SH-SY5Y (cell line): ENCODE results near the gene ARL6IP6.

Experiments
- GATA2 ChIP-seq: IDR thresholded peaks from 2 replicates; pipeline ENCODE4 v1.6.1; 2011; ENCODE audit warnings: mild to moderate bottlenecking, low read depth, low read length
- GATA3 ChIP-seq: IDR thresholded peaks from 2 replicates; pipeline ENCODE4 v1.6.1; 2011; ENCODE audit warnings: low read depth, mild to moderate bottlenecking, low read length, moderate library complexity

The ARL6IP6 gene

DNA sequence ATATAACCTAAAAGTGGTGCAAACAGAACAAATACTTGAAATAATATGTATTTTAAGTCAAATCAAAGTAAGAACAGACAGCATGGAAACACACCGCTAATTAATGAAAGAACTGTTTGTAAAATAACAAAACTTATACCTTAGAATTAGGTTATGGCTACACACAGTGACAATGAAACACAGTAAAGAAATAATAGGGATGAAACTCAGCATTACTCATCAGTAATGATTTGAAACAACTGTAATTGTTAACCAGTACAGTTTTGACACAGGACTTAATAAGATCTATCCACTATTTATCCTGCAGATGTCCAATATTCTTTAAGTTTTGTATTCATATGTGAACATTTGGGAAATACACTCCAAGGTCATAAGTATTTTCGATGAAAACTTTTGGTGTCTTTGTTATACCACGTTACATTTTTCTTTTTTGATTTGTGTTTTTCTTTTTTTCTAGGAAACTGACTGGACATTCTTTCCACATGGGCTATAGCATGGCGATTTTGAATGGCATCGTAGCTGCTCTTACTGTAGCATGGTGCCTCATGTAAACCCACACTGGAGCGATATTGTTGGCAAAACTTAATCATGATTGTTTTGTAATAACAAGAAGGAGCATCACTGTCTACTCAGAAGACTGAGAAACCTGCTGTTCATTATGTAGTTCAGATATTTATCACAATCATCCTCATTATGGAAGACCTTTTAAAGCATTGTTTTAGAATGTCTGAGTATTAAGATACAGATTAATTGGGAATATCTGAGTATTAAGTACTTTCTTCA is 41.1 kb downstream of the ARL6IP6 start:
- TF ChIP-seq GATA3 (no peak), GATA2 (no peak)

DNA sequence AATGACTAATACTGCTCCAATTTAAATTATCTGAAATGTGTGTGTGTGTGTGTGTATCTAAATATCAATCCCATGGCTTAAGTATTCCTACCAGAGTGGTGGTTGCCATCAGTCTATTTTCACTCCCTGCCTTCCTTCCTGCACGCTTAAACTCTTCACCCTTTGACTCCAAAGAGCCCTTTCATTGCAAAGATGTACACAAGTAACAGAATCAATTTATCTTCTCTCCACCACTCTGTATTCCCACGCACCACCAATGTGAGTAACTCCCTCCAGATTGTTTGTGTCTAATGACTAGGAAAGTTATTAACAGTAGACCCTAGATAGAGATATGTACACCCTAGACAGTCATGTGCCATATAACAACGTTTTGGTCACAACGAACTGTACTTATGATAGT is 42.8 kb downstream of the ARL6IP6 start:
- TF ChIP-seq GATA3 = no peak
- no peak for TF ChIP-seq GATA2

DNA sequence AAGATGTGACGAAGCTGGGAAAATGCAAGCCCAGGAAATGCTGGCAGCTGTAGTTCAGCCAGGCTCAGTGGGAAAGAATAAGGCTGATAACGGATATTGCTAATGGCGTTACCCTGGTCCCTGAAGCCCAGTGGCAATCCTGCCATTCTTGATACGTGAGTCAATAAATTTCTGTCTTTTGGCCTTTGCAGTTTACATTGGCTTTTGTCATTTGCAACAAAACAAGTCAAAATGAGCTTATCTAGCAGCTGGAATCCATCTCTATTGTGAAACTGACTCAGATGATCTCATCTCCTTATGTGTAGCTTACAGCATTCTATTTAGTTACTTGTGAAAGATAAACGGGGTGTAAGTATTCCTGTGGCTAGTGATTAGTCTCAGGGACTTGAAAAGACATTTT is 43.8 kb downstream of the ARL6IP6 start:
- TF ChIP-seq GATA2 (no peak), GATA3 (no peak)

DNA sequence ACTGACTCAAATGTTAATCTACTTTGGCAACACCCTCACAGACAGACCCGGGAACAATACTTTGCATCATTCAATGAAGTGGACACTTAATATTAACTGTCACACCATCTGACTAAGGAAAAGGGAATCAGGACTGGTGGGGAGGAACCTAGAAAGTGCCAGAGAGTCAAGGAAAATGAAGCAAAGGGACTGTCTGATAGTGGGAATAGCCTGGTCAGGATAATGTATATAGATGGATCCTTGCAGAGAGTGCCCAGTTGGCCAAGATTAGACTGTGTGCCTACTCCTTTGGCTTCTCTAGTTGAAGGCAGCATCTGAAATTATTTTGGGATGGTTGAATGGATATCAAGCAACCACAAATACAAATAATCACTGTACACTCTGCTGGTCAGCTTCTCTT is 45.2 kb downstream of the ARL6IP6 start:
- TF ChIP-seq GATA2 (no peak), GATA3 (no peak)

DNA sequence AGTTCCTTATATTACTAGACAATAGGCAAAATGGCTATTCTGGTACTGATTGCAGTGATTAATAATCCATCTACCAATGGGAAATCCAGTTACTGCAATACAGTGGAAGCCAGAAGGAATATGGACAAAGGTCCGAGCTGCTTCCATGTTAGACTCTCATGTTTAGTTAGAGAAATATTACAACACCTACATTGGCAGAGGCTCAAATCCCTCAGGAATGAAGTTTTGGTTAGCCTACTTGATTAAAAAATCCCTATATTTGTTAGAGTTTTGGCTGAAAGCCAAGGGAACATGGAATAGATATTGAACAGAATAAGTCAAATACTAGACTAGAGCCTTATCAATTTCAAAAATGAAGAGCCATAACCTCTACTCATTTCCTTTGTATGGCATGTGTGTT is 48.5 kb downstream of the ARL6IP6 start:
- TF ChIP-seq GATA2 (no peak), GATA3 (no peak)

DNA sequence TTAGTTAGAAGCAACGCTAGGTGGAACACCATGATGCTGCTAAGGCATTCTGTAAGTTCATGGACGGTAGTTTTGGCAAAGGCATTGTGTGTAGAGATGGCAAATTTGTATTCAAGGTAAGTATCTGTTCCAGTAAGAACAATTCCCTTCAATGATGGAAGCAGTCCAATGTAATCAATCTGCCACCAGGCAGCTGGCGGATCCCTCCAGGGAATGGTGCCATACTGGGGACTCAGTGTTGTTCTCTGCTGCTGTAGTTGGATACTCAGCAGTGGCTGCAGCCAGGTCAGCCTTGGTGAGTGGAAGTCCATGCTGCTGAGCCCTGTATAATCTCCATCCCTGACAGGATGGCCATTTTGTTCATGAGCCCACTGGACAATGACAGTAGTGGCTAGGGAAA is 62.8 kb downstream of the ARL6IP6 start:
- TF ChIP-seq GATA3 (no peak), GATA2 (no peak)

DNA sequence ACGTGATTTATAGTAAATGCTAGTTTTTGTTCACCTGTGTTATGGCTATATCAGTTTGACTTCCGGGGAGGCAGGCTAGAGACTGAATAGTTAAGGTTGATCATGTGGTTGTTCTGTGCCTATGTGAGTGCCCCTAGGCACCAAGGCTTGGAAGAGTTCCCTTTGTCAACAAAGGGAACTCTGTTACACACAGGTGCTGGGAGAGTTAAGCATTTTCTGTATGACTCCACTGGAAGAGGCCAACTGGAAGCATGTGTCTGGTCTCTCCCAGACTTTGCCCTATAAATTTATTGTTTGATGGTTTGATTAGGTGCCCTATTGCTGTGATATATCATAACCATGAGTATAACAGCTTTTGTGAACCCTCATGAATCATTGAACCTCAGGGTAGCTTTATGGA is 63.8 kb downstream of the ARL6IP6 start:
- TF ChIP-seq GATA2 (no peak), GATA3 (no peak)

DNA sequence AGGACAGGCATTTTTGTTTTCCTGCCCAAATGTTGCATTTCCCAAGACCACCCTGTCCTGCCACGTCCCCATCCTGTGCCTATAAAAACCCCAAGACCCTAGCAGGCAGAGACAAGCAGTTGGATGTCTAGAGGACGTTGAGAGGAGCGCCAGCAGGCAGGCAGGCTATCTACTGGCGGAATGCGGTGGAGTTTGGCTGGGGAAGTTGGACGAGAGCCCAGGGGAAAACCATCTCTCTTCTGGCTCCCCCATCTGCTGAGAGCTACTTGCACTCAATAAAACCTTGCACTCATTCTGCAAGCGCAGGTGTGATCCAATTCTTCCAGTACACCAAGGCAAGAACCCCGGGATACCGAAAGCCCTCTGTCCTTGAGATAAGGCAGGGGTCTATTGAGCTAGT is 72.5 kb downstream of the ARL6IP6 start:
- TF ChIP-seq GATA3 = no peak
- no peak for TF ChIP-seq GATA2

DNA sequence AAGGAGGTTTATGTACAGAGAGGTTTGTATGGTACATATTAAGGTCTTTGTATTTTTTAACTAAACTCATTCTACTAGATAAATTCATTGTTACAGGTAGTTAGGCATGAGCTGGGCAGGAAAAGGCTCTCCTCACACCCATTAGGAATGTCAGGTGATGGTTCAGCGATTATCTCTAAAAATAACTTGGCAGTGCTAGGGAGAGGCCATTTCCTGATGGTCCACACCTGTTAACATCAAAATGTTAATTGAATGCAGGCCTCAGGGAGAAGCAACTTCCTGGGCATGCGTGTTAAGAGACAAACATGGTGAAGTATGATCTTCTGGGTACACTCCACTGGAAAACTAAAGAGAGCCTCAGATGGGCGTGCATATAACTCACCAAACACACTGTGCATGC is 73.6 kb downstream of the ARL6IP6 start:
- TF ChIP-seq GATA2 (no peak), GATA3 (no peak)

DNA sequence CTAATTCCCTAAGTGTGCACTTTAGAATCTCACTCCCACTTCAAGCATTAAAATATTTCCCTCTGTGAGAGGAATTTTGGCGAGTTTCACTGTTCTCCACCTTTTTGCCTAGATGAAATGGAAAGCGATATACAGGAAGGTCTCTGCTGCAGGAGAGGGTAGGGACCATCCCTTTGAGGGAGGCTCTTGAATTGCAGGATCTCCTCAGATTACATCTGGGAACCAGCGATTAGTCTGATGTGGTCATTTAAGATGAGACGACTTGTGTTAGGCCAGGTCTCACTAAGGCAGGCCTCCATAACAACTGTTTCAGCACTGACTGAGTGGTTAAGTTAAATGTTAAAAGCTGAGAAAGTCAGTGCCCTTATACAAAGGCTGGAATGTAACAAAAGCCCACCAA is 74.6 kb downstream of the ARL6IP6 start:
- TF ChIP-seq GATA3 (no peak), GATA2 (no peak)

DNA sequence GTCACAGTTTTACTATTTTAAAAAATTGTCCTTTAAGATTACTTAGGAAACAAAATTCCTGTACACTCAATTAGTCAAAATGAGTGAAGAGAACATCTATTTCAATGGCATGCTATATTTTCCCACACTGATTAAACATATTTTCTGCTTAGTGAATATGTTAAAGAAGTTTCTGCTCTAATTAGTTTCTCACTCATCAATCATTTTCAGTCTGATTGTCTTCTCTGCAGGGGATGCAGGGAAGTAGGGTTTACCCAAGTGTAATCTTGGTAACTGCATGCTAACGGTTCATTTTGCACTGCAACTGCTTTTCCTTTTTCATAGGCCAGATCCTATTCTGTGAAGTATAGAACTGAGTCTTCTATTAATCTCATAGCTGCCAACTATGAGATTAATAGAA is 78.5 kb downstream of the ARL6IP6 start:
- TF ChIP-seq GATA3 (no peak), GATA2 (no peak)

DNA sequence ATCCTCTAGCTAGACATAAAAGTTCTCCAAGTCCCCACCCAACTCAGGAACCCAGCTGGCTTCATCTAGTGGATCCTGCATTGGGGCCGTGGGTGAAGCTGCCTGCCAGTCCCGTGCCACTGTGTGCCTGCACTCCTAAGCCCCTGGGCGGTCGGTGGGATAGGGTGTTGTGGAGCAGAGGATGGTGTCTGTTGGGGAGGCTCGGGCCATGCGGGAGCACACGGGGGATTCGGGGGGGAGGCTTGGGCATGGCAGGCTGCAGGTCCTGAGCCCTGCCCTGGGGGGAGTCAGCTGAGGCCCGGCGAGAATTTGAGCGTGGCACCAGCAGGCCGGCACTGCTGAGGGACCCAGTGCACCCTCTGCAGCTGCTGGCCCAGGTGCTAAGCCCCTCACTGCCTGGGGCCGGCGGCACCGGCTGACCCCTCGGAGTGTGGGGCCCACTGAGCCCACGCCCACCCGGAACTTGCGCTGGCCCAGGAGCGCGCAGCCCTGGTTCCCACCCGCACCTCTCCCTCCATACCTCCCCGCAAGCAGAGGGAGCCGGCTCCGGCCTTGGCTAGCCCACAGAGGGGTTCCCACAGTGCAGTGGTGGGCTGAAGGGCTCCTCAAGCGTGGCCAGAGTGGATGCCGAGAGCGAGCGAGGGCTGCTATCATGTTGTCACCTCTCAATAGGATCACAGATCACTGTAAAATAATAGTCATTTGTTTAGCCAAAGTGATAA is 86.4 kb downstream of the ARL6IP6 start:
- TF ChIP-seq GATA2 = no peak
- TF ChIP-seq GATA3 = no peak

DNA sequence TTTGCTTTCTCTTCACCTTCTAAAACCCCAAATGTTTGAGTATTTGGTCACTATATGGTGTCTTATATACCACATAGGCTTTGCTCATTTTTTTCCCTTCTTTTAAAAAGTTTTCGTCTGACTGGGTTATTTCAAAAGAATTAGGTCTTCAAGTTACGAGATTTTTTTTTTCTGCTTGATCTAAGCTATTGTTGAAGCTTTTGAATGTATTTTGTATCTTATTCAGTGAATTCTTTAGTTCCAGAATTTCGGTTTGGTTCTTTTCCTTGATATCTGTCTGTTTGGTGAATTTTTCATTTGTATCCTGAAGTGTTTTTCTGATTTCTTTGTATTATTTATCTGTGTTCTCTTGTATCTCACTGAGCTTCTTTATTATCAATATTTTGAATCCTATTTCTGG is 93.5 kb downstream of the ARL6IP6 start:
- TF ChIP-seq GATA2 = no peak
- no peak for TF ChIP-seq GATA3
